ENCODE results near the gene PXDN.

The PXDN gene

DNA sequence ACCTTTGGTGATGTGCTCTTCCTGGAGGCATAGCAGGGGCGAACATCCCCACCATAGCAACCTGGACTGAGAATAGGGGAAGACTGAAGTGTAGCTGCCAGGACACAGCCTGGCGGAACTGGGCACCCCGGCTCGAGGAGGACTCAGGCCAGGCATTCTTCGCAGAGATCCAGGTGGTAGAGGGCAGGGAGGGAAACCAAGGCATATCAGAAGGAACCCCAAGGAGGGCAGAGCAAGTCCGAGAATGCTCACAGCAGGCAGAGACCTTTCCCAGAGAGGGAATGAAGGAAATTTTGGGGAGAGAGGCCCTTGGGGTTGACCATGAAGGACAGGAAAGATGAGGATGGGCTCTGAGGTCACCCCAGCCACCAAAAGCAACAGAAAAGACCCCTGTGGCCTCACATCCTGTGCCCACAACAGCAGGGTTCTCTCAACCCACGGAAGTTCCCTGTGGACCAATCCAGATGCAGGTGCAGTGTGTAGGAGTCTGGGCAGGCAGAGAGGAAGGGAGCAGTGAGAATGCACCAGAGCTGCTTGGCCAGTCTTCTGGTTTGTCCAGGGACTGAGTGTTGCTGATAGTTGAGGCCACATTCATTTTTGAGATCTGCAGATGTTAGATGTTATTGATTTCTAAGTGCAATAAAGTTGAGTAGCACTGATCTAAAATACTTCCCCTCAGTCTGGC lies 136.9 kb downstream of the PXDN start:
- DNase-seq = no peak

- no peak for DNase-seq
Measured at GRCh38 chr2:1606421-1607235, 137.7 kb downstream of the PXDN start.

GRCh38 chr2:1606046-1606400 lies 138.3 kb downstream of the PXDN start:
- no peak for DNase-seq

GRCh38 chr2:1605102-1606045 lies 138.9 kb downstream of the PXDN start:
- DNase-seq = no peak

DNA sequence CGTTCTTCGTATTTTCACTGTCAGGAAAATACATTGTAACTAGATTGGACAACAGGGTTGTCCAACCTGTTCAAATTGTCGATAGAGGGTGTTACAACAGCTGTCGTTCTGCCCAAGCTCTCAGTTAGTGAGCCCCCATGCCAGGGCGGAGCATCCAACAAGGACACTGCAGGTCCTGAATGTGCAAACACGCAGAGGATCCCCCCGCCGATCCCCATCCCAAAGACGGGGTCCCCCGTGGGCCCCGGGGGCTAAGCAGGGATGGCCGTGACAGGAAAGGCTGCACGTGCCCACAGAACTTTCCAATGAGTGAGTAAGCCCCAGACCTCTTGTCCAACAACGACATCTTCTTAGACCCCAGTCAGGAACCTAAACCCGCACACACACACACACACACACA lies 140.8 kb downstream of the PXDN start:
- no peak for DNase-seq

DNA sequence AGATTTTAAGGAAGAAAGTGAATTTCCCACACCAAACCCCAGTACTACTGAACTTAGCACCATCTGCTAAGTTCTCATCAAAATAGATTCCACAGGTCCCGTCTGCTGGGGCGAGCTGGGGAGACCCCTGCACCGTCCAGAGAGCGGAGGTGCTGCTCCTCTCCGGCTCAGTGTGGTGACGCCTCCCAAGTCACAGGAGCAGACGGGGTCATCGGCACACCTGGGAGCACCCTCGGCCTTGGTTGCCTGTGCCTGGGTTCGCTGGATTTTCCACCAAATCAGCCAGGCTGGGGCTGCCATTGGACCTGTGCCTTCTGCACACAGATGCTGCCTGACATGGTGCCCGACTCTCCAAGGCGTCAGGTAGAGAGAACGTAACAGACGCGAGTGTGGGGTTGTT lies 141.3 kb downstream of the PXDN start:
- no peak for DNase-seq

DNA sequence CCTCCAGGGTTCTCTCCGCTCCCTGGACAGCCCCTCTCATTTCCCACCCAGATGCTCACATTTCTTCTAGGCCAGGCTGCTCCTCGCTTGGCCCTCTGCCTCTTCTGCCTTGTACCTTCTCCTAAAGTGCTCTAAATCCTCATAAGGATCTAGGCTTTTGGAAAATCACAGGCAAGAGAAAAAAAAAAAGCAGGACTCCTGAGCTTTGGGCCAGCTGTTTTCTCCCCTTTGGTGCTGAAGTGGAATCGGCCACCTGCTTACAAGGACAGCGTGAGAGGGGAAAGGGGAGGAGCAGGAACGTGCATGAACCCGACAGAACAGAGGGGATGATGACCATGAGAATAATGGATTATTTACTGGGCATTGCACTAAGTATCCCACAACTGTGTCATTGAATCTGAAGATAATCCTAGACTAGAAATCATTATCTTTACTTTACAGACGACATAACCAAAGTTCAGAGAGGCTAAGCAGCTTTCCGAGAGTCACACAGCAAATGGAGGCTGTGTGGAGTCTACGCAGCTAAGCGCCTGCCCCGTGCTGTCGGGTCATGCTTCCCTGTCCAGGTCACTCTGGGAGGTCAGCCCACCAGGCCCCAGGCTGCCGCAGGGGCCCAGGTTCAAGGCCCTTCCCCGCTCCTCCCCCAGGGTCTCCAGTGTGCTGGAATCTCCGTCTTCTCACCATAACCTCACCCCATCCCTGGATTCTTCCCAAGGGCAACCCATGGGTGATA lies 141.9 kb downstream of the PXDN start:
- no peak for DNase-seq

DNA sequence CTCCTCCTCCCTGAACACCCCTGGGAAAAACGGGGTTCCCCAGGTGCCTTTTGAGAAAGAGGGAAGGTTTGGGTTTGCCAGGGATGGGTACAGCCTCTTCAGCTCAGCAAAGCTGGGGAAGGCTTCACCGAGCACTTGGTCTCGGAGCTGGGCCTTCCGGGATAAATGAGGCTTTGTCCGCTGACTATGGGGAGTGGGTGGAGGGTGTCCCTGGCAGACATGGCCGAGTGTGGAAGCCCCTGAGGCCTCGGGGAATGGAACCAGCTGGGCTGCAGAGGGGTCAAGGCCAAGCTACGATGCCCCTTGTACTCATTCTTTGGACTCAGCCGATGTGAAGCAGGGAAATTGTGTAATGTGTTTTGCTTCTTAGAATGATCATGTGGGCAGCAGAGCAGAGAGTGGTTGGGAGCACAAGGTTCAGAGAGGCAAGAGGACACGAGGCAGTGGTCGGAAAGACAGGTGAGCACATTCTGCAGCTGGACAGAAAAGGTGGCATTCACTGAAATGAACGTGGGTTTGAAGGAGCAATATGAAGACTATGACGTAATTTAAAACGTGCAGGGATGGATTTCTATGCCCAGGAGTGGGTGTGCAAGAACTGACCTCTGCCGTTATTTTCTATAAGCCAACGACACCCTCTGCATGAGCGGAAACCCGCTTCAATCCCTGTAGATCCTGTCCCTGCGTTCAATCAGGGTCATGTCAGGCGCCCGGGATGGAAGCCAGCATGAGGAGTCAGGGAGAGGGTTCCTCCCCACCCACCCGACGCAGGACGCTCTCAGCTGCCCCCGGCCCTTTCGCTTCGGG lies 142.6 kb downstream of the PXDN start:
- DNase-seq = no peak

DNA sequence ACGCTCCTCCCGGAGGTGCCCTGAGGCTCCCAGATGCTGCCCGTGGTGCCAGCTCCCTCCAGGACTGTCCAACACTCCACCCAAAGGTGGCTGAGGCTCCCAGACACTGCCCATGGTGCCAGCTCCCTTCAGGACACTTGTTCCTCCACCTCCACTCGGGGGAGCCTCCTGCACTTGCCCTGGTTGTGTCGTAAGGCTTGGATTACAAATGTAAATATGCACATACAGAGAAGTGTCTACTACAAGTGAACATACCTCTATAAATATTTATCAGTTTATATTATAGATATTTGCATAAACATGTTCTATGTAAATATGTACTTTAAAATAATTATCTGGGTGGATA lies 143.3 kb downstream of the PXDN start:
- no peak for DNase-seq

DNA sequence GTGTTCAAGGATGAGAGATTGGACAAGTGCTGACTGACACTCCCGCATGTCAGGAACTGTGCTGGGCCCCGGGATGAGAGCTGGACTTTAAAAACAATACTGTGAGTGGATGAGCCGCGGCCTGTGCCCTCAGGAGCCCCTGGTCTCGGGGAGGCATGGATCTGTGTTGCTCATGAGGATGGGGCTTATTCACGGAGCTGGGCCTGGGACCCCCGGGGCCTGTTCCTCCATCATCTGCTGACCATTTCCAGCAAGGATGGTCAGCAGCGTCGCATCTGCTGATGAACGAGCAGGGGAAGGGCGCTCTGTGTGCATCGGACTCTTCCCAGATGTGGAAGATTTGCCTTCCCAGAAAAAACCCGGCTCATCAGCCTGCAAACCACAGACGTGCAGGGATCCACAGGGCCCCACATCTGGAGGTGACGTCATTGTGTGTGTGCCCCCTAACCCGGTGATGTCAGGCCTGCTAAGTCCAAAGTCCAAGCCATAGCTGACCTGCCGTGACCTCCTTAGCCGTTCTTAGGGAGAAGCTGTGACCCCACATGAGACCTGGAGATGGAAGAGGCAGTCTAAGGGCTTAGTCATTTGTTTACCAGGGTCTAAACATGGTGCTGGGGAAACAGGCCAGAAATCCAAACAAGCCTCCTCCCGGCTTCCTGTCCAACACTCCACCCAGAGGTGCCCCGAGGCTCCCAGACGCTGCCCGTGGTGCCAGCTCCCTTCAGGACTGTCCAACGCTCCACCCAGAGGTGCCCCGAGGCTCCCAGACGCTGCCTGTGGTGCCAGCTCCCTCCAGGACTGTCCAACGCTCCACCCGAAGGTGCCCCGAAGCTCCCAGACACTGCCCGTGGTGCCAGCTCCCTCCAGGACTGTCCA lies 143.9 kb downstream of the PXDN start:
- DNase-seq = no peak

DNA sequence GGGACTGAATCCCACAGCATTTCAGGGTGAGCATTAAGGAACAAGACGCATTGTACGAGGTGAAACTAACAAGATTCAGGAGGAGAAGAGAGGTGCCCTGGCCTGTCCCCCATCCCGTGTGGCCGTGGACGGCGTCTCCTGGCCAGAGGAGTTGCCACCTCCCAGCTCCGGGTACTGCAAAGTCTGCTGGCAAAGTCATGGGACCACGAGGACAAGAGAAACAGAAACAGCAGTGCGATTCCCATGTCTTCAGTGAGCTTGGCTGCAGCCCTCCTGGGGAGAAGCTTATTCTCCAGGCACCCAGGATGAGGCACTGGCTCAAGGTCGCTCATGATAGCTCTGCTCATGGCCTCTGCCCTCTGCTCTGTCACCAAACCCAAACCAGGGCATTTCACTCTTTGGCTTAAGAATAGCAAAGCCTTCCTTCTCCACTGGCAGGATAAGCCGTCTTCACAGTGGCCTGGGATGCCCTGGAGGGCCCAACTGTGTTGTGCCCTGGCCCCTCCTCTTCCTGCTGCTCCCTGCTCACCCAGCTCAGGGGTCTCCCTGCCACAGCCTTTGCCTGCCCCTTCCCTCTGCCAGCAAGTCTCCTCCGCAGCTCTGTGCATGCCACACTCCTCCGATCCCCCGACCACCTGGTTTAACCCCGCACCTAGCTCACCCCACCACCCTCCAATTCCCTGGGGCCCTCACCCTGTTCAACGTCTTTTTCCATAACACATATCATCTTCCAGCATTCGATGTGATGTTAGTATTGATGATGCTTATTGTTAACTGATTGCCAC lies 144.8 kb downstream of the PXDN start:
- DNase-seq = no peak

DNA sequence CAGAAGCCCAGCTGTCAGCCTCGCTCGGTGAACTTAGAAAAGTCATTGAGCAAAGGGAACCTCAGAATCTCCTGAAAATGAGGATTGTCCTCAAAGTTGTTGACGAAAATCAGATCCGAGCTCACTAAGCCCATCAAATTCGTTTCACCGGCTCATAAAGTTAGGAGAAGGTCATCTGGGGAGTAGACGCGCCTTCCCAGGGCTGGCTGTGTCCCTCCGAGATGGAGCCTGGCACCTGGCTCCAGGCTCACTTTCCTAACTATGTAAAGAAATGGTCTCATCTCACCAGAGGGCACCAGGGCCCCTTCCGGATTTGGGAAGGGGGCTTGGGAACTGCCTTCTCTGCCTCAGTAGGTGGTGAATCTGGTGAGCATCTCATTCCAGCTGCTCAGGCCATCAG lies 145.5 kb downstream of the PXDN start:
- DNase-seq = no peak

DNA sequence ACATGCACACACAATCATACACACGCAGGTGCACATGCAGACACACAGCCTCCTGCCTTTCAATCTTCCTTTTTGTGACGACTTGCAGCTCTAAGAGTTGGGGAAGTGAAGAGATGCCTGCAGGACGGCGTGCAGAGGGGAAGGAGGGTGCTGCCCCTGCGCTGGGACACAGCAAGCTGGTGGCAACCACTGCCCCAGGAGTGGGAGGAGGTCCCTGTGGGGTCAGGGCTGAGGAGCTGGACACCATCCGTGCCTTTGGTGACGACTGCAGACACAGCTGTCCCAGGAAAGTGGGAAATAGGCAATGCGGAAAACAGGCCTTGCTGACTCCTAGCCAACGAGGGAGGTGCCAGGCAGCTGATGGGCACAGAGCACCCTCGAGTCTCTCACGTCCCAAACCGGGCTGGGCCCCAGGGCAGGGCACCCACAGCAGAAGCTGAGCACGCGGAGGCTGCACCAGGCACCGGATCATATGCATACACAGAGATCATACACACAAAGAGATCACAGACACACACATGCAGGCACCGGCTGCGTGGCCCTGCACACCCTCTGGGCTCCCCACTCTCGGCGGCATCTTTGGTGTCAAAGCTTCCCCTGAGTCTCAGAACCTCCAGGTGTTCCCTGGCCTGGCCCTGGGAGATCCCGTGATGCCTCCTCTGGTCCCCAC lies 146.1 kb downstream of the PXDN start:
- no peak for DNase-seq

- DNase-seq = no peak
Measured at GRCh38 chr2:1595274-1595673, 149.0 kb downstream of the PXDN start.

DNA sequence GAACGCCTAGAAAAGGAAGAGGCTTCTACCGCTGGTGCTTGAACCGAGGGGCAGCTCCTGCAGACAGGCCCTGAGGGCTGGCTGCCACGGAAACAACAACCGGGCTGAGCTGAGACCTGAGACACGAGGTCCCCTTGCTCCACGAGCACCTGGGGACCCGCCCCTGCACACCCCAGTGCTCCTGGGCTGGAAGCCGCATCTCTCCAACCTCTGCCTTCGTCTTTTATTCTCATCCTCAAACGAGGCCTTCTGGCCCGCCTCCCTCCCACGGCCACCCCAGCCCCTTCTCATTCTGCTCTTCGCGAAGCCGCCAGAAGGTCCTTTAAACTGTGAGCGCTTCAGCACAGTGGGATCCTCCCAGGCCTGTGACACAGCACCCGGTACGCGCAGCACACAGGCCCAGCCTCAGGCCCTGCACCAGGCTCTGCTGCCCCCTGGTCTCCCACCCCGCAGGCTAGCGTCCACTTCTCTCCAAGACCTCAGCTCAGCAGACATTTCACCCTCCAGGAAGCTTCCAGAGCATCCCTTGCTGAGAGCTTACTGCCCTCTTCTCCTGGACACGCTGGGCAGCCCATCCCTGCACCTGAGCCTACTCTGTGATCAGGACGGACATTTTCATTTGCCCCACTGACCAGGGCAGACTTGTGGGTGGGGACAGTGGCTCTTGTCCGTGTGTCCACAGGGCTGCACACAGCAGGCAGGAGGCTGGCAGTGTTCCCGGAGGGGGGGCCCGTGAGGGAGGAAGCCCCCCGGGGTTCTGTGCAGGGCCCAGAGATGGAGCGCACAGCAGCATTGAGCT lies 149.7 kb downstream of the PXDN start:
- DNase-seq = no peak

DNA sequence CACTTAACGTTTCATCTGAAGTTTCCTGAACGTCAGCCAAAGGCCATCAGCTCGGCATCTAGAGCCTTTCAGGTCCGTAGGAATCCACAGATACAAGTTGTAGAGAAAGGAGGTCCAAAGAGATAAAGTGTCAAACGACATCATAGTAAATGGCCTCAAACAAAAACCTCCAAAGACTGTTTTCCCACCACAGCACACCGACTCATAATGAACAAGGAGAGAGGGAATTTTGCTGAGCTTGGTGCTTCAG lies 150.3 kb downstream of the PXDN start:
- DNase-seq = no peak

GRCh38 chr2:1593371-1594122 lies 150.8 kb downstream of the PXDN start:
- DNase-seq = no peak

Measured in activated T-cell treated with anti-CD3 and anti-CD28 coated beads, Interleukin-2, amount 50 U/mL, for 48 hours (primary cell).